Calu3 (cell line): ENCODE results near the gene TOR4A. TPM values are rescaled to one million over a fixed set of nuclear protein-coding genes. Genes with fewer than 3 reads are reported as not detected.

Source experiments
- BruUV-seq: library from RNA; stranded (reverse); fragments of 400-500 nt; replicated peaks from 2 replicates; lab custom pipeline; 2021; lab: Mats Ljungman, UMichigan
- CTCF ChIA-PET: fragments of 300-600 bp; sonication (Branson Sonifier 250); formaldehyde crosslinking; loops from one replicate; lab custom pipeline; 2022; ENCODE audit warnings: antibody characterized with exemption; lab: Charles Lee
- DNase-seq: peaks from one replicate; pipeline ENCODE4 v3.0.0; 2022
- H3K27ac Mint-ChIP-seq: one replicate; pipeline ENCODE4 v1.8.0; 2022; ENCODE audit warnings: mixed read lengths; ENCODE audit not compliant: unreplicated experiment
- H3K27me3 Mint-ChIP-seq: one replicate; pipeline ENCODE4 v1.8.0; 2022; ENCODE audit warnings: mixed read lengths; ENCODE audit not compliant: unreplicated experiment
- H3K36me3 Mint-ChIP-seq: one replicate; pipeline ENCODE4 v1.8.0; 2022; ENCODE audit warnings: mild to moderate bottlenecking, moderate library complexity, mixed read lengths; ENCODE audit not compliant: insufficient read depth, unreplicated experiment
- H3K4me1 Mint-ChIP-seq: one replicate; pipeline ENCODE4 v1.8.0; 2022; ENCODE audit warnings: mild to moderate bottlenecking, low read depth, mixed read lengths; ENCODE audit not compliant: unreplicated experiment
- H3K4me3 Mint-ChIP-seq: one replicate; pipeline ENCODE4 v1.8.0; 2022; ENCODE audit warnings: mild to moderate bottlenecking, low read depth, moderate library complexity, mixed read lengths; ENCODE audit not compliant: unreplicated experiment
- H3K9me3 Mint-ChIP-seq: one replicate; pipeline ENCODE4 v1.8.0; 2022; ENCODE audit warnings: low read depth, mixed read lengths; ENCODE audit not compliant: unreplicated experiment
- CTCF ChIP-seq: fragments of 200-600 bp; IDR thresholded peaks from one replicate; pipeline ENCODE4 v1.8.0; 2022; ENCODE audit warnings: antibody characterized with exemption; ENCODE audit not compliant: unreplicated experiment
- intact Hi-C: fragments of 100-400 bp; cut with micrococcal nuclease; formaldehyde crosslinking; loops from one replicate; pipeline ENCODE4 v1.10.0; 2022; ENCODE audit not compliant: unreplicated experiment
- total RNA-seq: library from RNA; stranded (reverse); gene quantifications from 2 replicates; pipeline ENCODE4 v1.2.3, GENCODE V29; 2022

TOR4A gene
- total RNA-seq, 1 experiment from 2014 or later = 51.8 TPM

- intact Hi-C loops = no loop called here
- peaks cover 39% of the 10 kb centered on the region for H3K36me3 Mint-ChIP-seq
- H3K9me3 Mint-ChIP-seq = no peaks in the 10 kb centered on the region
- TF ChIP-seq CTCF = no peak
- CTCF ChIA-PET = interaction anchor here (0.6 to 1.0 kb wide), 2 partner anchors 10 to 306 kb away, joined by 3 to 4 read pairs; no protein-coding TSS in a partner anchor
- H3K27ac Mint-ChIP-seq = no peak overlapping the region
- no peak overlapping the region for H3K4me3 Mint-ChIP-seq
- BruUV-seq = no TSS peak
- no peaks in the 10 kb centered on the region for H3K4me1 Mint-ChIP-seq
- DNase-seq = no peak
- no peaks in the 10 kb centered on the region for H3K27me3 Mint-ChIP-seq
These were observed 25.8 kb upstream of the TOR4A start for GRCh38 chr9:137251490-137252268.

DNA sequence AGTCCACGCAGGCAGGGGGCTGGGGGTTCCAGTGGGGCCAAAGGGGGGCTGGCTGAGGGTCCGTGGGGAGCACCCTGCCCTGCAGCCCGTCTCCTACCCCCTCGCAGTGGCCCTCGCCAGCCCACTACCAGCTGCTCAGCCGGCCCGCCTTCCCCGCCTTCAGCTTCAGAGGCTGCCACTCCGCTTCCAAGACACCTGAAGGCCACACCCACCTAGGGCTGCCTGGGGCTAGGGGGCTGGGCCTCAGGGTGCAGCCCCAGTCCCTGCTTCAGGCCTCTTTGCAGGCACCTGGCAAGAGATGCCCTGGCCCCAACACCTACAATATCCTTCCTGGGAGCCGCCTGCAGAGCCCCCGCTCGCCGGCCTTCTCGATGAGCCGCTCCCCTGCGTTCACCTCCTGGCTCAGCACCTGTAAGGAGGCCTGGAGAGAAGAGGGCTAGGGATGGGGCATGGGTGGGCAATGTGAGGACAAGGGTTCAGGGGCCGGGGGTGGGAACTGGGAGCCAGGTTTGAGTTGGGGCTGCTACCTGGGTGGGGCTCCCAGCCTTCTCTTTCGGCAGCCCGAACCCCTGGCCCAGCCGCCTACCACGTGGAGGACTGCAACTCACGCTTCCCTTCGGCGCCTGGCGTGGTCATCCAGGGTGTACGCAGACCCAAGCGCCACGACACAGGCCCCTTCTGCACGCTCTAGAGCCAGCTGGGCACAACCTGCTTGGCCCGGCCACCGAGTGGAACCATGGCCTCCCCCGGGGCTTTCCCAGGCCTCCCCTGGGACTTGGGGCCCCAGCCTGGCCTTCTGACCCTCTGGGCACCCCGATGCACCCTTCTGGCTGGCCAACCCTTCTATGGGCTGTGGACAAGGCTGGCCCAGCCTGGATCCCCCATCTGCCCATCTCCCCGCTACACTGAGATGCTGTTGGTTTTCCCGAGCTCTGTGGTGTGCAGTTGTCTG lies 24.7 kb upstream of the TOR4A start:
- no peaks in the 10 kb centered on the region for H3K27me3 Mint-ChIP-seq
- intact Hi-C loops = no loop called here
- peaks cover 39% of the 10 kb centered on the region for H3K36me3 Mint-ChIP-seq
- TF ChIP-seq CTCF = no peak
- no peak for DNase-seq
- BruUV-seq = no TSS peak
- H3K4me3 Mint-ChIP-seq = no peak overlapping the region
- CTCF ChIA-PET = no interaction called here
- no peaks in the 10 kb centered on the region for H3K9me3 Mint-ChIP-seq
- H3K27ac Mint-ChIP-seq = no peak overlapping the region
- H3K4me1 Mint-ChIP-seq = no peaks in the 10 kb centered on the region

DNA sequence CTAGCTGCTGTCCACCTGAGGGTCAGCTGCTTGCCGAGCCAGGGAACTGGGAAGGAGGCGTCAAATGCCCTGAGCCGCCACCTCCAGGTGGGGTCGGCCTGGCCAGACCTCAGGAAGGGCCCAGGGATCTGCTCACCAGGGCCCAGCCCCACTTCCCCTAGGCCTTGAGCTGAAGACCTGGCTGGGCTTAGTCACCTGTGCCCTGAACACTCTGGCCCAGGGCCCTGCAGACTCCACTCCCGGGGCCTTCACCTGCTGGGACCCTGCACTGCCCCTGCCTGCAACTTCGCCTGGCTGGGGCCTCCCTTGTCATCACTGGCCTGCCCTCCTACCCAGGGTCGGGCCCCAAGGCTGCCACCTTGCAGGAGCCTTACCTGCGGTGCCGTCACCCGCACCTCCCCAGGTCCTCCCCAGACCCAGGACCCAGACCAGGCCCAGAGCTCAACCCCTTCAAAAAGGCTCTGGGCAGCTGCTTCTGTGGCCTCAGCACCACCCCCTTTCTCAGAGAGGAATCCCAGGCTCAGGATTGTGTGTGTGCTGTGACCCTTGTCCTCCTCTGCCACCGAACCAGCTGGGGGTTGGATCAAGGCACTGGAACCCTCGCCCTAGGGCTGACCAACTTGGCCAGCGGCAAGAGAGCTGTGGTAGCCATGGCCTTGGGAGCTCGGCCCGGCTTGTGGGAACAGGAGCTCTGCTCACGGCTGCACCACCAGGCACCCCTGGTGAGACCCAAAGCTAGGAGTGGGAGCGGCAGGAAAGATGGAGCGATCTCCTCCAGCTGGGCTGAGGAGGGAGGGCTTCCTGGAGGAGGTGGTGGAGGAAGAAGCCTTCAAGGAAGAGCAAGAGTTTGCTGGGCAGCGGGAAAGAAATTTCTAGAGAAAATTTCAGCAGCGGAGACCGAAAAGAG lies 23.6 kb upstream of the TOR4A start:
- Mint-ChIP-seq H3K36me3 (peaks cover 46% of the 10 kb centered on the region), H3K27me3 (no peaks in the 10 kb centered on the region), H3K27ac (peak overlapping the region; percentile 66), H3K4me1 (no peaks in the 10 kb centered on the region), H3K4me3 (peak overlapping the region; percentile 80), H3K9me3 (no peaks in the 10 kb centered on the region)
- BruUV-seq = no TSS peak
- intact Hi-C loops = no loop called here
- CTCF ChIA-PET = interaction anchor here (0.7 to 1.2 kb wide), 4 partner anchors 12 to 33 kb away, joined by 3 to 4 read pairs (median 3); no protein-coding TSS in a partner anchor
- TF ChIP-seq CTCF = no peak
- no peak for DNase-seq
